Vagina (tissue), 2 donors: Measurements from ENCODE around the gene GDF15. TPM values are rescaled to one million over a fixed set of nuclear protein-coding genes. Genes with fewer than 3 reads are reported as not detected.
"Not testable (repeated sequence)": the region's sequence is repeated elsewhere in the genome, so short reads cannot be mapped to it uniquely, and the experiment has no call there.

Experiments
- DNase-seq, 2 donors: peaks; one replicate each; pipeline ENCODE4 v3.0.0-alpha.2; 2017; ENCODE audit errors: extremely low spot score in 2 of 2
- H3K27ac ChIP-seq: fragments of 200-600 bp; sonication (generic); one replicate; pipeline ENCODE4 v1.5.1; 2019
- H3K27me3 ChIP-seq: fragments of 200-600 bp; sonication (generic); one replicate; pipeline ENCODE4 v1.5.1; 2019
- H3K36me3 ChIP-seq, 2 donors: fragments of 200-600 bp; sonication (generic); one replicate each; pipeline ENCODE4 v1.5.1; 2017 to 2019
- H3K4me1 ChIP-seq: fragments of 200-600 bp; sonication (generic); one replicate; pipeline ENCODE4 v1.5.1; 2019
- H3K4me3 ChIP-seq, 2 donors: fragments of 200-600 bp; sonication (generic); 1 replicate in 1 of 2; 2 replicates in 1 of 2; pipeline ENCODE4 v1.5.1; 2016 to 2019
- H3K9me3 ChIP-seq: fragments of 200-600 bp; sonication (generic); one replicate; pipeline ENCODE4 v1.5.1; 2019
- CTCF ChIP-seq, 3 experiments: fragments of 450-650 bp in 2 of 3; fragments of 200-600 bp in 1 of 3; sonication (generic) in 1 of 3; IDR thresholded peaks; one replicate each; pipeline ENCODE4 v1.5.1; 2017 to 2019; ENCODE audit warnings: antibody characterized with exemption in 3 of 3, mild to moderate bottlenecking in 2 of 3, moderate library complexity in 2 of 3
- POLR2A ChIP-seq, 2 donors: fragments of 450-650 bp; IDR thresholded peaks; one replicate each; pipeline ENCODE4 v1.6.1; 2017; ENCODE audit warnings: antibody characterized with exemption in 2 of 2, mild to moderate bottlenecking in 2 of 2, moderate library complexity in 2 of 2
- POLR2AphosphoS5 ChIP-seq, 2 donors: sonication (generic); formaldehyde crosslinking; IDR thresholded peaks; one replicate each; pipeline ENCODE4 v1.9.0; 2017; ENCODE audit warnings: antibody characterized with exemption in 2 of 2, mild to moderate bottlenecking in 2 of 2, low read depth in 1 of 2; ENCODE audit not compliant: insufficient read depth in 1 of 2
- intact Hi-C: fragments of 100-400 bp; cut with DNase I; formaldehyde crosslinking; loops from one replicate; pipeline ENCODE4 v1.15.1; 2023
- total RNA-seq: library from RNA; depleted of rRNA; stranded (reverse); fragments of >200 nt; gene quantifications from one replicate; pipeline ENCODE4 v1.2.3, GENCODE V29; 2016

Gene GDF15
- total RNA-seq, 1 donor from 2014 or later: 25.5 TPM

GRCh38 chr19:18353378-18354005, 32.5 kb upstream of the GDF15 start:
- Histone ChIP-seq H3K4me1 (no peaks in the 10 kb centered on the region), H3K9me3 (no peaks in the 10 kb centered on the region), H3K4me3 (no peak overlapping the region), H3K27me3 (no peaks in the 10 kb centered on the region), H3K27ac (no peak overlapping the region), H3K36me3 (peaks cover 0 to 31% of the 10 kb centered on the region in 2 donors)
- intact Hi-C loops: no loop called here
- DNase-seq: no peak
- TF ChIP-seq POLR2A (IDR thresholded peaks at IDR 0.05) (no peak), POLR2AphosphoS5 (IDR thresholded peaks at IDR 0.05; ENCODE audit: insufficient read depth in 1 of 2, low read depth in 1 of 2) (no peak), CTCF (IDR thresholded peaks at IDR 0.05) (no peak)

- H3K27ac ChIP-seq, H3K27me3 ChIP-seq, H3K4me1 ChIP-seq, H3K4me3 ChIP-seq, intact Hi-C loops, H3K9me3 ChIP-seq, DNase-seq: not testable (repeated sequence)
- H3K36me3 ChIP-seq: peaks cover 0 to 32% of the 10 kb centered on the region in 2 donors
Observed at GRCh38 chr19:18354743-18355142, 31.2 kb upstream of the GDF15 start.

GRCh38 chr19:18357041-18357440, 28.9 kb upstream of the GDF15 start:
- TF ChIP-seq POLR2AphosphoS5 (IDR thresholded peaks at IDR 0.05; ENCODE audit: insufficient read depth in 1 of 2, low read depth in 1 of 2) (no peak), POLR2A (IDR thresholded peaks at IDR 0.05) (no peak), CTCF (IDR thresholded peaks at IDR 0.05) (no peak)
- DNase-seq: no peak
- H3K27ac ChIP-seq: no peak overlapping the region
- H3K36me3 ChIP-seq: peaks cover 0 to 39% of the 10 kb centered on the region in 2 donors
- H3K4me1 ChIP-seq: no peaks in the 10 kb centered on the region
- intact Hi-C loops: no loop called here
- no peak overlapping the region for H3K4me3 ChIP-seq
- no peaks in the 10 kb centered on the region for H3K9me3 ChIP-seq
- H3K27me3 ChIP-seq: no peaks in the 10 kb centered on the region

- peaks cover 0 to 30% of the 10 kb centered on the region in 2 donors for H3K36me3 ChIP-seq
- H3K9me3 ChIP-seq: no peaks in the 10 kb centered on the region
- H3K4me1 ChIP-seq: peaks cover 14% of the 10 kb centered on the region
- TF ChIP-seq POLR2A (IDR thresholded peaks at IDR 0.05): no peak
- TF ChIP-seq CTCF (IDR thresholded peaks at IDR 0.05): no peak
- TF ChIP-seq POLR2AphosphoS5 (IDR thresholded peaks at IDR 0.05; ENCODE audit: insufficient read depth in 1 of 2, low read depth in 1 of 2): no peak
- intact Hi-C loops: no loop called here
- H3K27ac ChIP-seq: no peak overlapping the region
- no peaks in the 10 kb centered on the region for H3K27me3 ChIP-seq
- H3K4me3 ChIP-seq: no peak overlapping the region
- DNase-seq: no peak
Observed at GRCh38 chr19:18361646-18362045, 24.3 kb upstream of the GDF15 start.

- Histone ChIP-seq H3K36me3 (peaks cover 0 to 16% of the 10 kb centered on the region in 2 donors), H3K4me1 (peaks cover 14% of the 10 kb centered on the region), H3K27me3 (no peaks in the 10 kb centered on the region), H3K4me3 (no peak overlapping the region), H3K9me3 (no peaks in the 10 kb centered on the region), H3K27ac (no peak overlapping the region)
- intact Hi-C loops: no loop called here
- no peak for TF ChIP-seq POLR2A (IDR thresholded peaks at IDR 0.05)
- TF ChIP-seq POLR2AphosphoS5 (IDR thresholded peaks at IDR 0.05; ENCODE audit: insufficient read depth in 1 of 2, low read depth in 1 of 2): no peak
- no peak for TF ChIP-seq CTCF (IDR thresholded peaks at IDR 0.05)
- no peak for DNase-seq
Observed at GRCh38 chr19:18362934-18363542, 22.9 kb upstream of the GDF15 start.
